ENCODE data around the gene IWS1. TPM values are rescaled to one million over a fixed set of nuclear protein-coding genes. Genes with fewer than 3 reads are reported as not detected.

The IWS1 gene
- total RNA-seq, 1 donor from 2014 or later = 77.1 TPM

DNA sequence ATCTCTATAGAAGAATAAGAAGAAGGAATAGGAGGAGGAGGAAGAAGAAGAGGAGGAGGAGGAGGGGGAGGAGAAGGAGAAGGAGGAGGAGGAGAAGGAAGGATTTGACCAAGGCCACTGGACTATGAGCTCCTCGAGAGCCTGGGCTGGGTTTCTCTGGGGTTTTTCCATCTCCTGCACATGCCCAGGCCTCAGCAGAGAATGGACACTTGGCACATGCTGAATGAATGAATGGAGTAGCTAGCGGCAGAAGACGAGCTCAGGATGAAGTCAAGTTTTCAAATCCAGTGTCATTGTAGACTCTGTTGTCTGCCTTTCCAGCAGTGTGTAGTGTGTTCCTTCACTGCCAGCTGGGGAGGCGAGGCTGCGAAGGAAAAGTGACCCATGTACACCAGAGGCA, 11.4 kb upstream of the IWS1 start:
- no peak for DNase-seq (ENCODE audit: low read depth)
- TF ChIP-seq, protein P1, sequence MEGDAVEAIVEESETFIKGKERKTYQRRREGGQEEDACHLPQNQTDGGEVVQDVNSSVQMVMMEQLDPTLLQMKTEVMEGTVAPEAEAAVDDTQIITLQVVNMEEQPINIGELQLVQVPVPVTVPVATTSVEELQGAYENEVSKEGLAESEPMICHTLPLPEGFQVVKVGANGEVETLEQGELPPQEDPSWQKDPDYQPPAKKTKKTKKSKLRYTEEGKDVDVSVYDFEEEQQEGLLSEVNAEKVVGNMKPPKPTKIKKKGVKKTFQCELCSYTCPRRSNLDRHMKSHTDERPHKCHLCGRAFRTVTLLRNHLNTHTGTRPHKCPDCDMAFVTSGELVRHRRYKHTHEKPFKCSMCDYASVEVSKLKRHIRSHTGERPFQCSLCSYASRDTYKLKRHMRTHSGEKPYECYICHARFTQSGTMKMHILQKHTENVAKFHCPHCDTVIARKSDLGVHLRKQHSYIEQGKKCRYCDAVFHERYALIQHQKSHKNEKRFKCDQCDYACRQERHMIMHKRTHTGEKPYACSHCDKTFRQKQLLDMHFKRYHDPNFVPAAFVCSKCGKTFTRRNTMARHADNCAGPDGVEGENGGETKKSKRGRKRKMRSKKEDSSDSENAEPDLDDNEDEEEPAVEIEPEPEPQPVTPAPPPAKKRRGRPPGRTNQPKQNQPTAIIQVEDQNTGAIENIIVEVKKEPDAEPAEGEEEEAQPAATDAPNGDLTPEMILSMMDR (conservative IDR thresholded peaks at IDR 0.05; ENCODE audit: low read depth, low read length) = no peak
- no peak overlapping the region for H3K4me3 ChIP-seq (ENCODE audit: low read depth, low read length)

DNA sequence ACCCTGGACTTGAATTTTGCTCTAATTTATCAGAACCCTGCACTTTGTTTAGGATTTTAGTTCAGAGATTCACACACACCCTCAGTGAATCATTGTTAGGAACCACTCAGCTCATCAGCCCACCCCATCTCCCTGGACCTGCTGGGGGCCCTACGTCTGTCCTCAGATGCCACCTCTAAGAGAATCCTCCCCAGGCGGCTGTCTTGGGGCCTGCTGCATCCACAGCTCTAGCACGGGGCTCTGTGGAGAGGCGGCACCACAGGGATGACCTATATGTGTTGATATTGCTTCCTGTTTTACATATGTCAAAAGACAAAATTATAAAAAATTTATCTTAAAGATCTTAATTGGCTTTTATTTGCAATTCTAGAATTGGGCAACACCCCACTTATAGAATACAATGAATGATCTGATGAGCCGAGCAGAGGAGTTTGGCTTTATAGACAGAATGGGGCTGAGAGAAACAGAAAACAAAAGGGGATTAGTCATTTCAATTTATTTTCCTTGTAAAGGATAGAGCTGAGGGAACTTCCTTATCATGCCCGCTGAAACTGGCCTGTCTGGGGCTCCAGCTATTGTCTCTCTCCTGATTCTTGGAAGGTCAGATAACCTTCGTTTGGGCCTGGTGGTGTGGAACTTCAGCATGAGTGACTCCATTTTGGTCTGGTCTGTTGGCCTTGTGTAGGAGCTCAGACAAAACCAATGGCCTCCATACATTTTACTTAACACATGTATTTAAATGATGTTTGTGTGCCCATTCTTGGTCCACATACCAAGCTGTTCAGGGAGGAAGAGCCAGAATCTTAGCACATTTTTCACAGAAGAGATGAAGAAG, 10.6 kb upstream of the IWS1 start:
- no peak overlapping the region for H3K4me3 ChIP-seq (ENCODE audit: low read depth, low read length)
- no peak for DNase-seq (ENCODE audit: low read depth)
- TF ChIP-seq, protein P1 (conservative IDR thresholded peaks at IDR 0.05; ENCODE audit: low read depth, low read length) = no peak

DNA sequence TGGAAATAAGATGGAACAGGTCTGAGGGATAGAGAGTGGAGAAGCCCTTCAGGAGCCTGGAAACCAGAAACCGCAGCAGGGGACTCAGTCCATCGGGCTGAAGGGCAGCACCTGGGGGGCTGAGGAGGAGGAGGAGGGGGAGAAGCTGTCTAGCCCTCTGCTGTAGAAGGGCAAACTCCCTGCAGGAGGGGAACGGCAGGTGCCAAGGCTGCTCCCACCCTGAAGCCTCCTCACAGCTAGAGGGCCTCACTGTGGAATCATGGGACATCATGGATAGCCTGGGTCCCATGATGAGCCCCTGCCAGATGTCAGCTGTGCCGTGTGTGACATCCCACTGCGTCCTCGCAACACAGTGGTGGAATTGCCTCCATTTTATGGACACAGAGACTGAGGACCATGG, 9.6 kb upstream of the IWS1 start:
- no peak for DNase-seq (ENCODE audit: low read depth)
- H3K4me3 ChIP-seq (ENCODE audit: low read depth, low read length) = peak overlapping the region; percentile 37
- TF ChIP-seq, protein P1 (conservative IDR thresholded peaks at IDR 0.05; ENCODE audit: low read depth, low read length) = peak; percentile 7

DNA sequence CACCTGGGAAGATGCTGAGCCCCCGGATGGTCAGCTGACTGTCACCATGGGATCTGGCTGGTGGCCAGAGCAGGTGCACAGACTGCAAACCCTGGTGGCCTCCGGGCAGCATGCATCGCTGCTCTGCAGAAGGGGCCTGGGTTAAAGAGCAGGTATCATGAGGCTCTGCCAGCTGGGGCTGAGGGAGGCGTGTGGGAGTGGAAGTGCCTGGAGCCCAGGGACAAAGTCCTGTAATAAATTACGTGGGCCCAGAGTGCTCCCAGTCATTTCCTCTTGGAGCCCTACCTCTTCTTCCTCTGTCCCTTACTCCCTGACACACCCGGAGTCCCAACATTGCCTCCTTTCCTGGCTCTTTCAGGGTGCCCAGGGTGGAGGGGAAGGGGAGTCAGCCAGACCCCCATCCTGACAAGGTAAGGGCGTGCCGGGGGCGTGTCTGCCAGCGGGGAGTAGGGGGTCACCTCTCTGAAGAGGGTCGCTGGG, 9.2 kb upstream of the IWS1 start, which contains the start of gene MYO7B:
Gene MYO7B (plus strand): TSS at position 262 of the 480 bp plus-strand sequence. CDS start 24,040 bp downstream, outside the sequence.
- DNase-seq (ENCODE audit: low read depth) = no peak
- H3K4me3 ChIP-seq (ENCODE audit: low read depth, low read length) = peak within 1 kb of the TSS; percentile 37
- TF ChIP-seq, protein P1 (conservative IDR thresholded peaks at IDR 0.05; ENCODE audit: low read depth, low read length) = no peak

DNA sequence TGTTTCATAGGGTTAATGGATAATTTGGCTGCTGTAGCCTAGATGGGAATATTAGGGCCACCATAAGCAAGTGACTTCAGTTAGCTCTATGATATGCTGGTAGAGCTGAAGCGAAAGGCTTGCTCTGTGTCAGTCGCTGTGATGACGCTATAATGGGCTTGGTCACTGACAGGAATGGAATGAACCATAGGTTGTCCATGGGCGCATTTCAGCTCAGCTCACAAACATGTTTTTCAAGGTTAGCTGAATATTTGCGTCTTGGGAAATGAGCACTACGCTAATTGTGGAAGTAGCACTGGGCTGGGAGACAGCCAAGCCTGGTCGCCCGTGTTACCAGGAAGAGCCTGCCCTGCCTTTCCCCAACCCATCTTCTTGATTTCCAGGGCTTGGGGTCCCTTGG, 6.0 kb upstream of the IWS1 start:
- no peak for DNase-seq (ENCODE audit: low read depth)
- no peak overlapping the region for H3K4me3 ChIP-seq (ENCODE audit: low read depth, low read length)
- TF ChIP-seq, protein P1 (conservative IDR thresholded peaks at IDR 0.05; ENCODE audit: low read depth, low read length) = no peak

DNA sequence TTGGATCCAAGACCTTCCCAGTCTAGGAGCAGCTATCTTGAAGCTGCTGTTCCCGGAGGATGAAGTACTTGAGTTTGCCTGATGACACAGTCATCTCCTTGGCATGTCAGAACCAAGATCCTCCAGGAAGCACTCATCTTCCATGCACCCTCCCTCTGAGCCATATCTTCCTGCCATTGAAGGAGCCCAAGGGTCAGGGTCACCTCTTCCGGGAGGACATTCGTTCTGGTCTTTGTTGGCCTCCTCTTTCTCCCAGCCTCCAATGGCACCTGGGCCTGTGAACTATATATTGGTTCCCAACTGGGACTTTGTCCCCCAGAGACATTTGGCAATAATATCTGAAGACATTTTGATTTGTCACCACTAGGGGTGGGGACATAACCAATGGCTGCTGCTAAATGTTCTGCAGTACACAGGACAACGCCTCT, 4.9 kb upstream of the IWS1 start:
- TF ChIP-seq, protein P1 (conservative IDR thresholded peaks at IDR 0.05; ENCODE audit: low read depth, low read length) = no peak
- no peak for DNase-seq (ENCODE audit: low read depth)
- H3K4me3 ChIP-seq (ENCODE audit: low read depth, low read length) = no peak overlapping the region
